HG03457 (cell line): ENCODE results near the gene SP7.
A peak's percentile ranks its signal among the peaks of the same experiment; 100 is the strongest.
"Not testable (repeated sequence)": the region's sequence is repeated elsewhere in the genome, so short reads cannot be mapped to it uniquely, and the experiment has no call there.

Source experiments
- ATAC-seq: cut with Tn5 transposase; IDR thresholded peaks from one replicate; pipeline ENCODE4 v1.9.1; 2021; ENCODE audit warnings: moderate number of reproducible peaks; ENCODE audit not compliant: unreplicated experiment

SP7 gene

GRCh38 chr12:53347905-53348304 is 11.8 kb upstream of the SP7 start:
- no peak for ATAC-seq

DNA sequence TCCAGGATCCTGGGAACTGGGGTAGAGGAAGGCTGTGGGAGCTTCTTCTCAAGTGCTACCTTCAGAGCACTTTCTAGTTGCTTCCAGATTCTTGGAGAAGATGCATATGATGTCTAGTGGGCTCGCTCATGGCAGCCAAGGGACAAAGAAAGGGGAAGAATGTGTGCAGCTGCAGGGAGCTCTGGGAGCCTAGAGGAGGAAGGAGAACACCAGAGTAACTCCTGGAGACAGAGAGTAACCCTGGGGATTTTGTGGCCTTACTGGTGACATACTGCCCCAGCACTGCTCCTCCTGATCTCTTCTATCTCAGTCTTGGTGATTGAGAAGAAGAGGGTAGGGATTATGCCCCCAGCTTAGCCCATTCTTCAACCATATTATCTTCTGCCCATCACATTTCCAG is 10.3 kb upstream of the SP7 start:
- ATAC-seq = no peak

GRCh38 chr12:53345486-53346188 is 9.5 kb upstream of the SP7 start:
- no peak for ATAC-seq

DNA sequence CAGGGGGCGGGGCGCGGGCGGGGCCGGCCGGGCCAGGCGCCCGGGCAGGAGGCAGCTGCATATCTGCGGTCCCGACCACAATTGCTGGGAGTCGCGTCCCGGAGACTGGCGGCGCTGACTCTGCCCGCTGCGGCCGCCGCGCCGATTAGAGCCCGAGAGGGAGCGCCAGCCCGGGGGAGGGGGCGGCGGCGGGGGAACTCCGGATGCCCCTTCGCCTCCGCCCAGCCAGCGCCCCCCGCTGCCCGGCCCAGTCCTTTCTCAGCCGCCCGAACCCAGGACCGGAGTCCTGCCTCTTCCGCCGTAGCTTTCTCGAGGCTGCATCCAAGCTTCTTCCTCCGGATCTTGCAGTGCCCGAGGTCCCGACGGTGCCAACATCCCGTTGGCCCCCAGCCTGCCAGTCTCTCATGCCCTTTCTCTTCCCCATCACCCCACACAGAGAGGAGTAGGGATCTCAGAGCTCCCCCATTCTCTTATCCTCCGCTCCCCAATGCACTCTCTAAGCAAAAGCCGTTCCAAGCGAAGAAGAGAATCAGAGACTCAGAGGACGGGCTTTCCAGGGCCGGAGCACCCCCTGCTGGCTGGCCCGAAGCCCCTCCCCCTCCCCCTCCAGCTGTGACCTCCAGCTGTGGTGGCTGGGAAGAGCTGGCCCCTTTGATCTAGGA is 8.8 kb upstream of the SP7 start:
- peak; percentile 66 for ATAC-seq

DNA sequence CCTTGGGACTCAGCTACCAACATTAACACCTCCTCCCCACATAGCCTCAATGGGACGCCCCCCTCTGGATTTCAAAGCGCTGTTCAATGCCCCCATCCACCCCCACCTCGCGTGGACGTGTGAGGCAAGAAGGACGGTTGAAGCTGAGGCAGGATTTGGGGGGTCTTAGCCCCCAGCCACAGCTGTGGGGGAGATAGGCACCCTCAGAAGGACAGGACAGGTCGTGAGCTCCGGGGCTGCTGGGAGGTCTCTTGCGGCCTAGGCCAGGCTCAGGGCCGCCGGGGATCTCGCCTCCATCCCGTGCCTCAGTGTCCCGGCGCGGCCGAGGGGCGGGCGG is 8.3 kb upstream of the SP7 start:
- ATAC-seq = no peak

DNA sequence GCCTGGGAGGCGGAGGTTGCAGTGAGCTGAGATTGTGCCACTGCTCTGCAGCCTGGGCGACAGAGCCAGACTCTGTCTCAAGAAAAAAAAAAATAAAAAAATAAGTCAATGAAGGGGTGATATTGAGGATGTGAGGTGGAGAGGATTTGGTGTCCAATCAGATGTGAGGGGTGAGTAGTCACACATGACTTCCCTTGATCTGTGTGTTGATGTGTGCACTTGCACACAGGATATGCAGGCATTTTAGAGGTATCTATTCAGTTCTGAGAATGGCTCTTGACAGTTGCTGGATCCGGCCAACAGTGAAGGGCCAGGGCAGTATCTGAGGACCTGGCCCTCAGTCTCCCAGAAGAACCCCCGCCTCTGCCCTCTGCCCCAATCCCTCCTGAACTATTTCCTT is 7.8 kb upstream of the SP7 start:
- no peak for ATAC-seq

GRCh38 chr12:53343449-53343848 is 7.3 kb upstream of the SP7 start:
- ATAC-seq = no peak

GRCh38 chr12:53340398-53340797 is 4.2 kb upstream of the SP7 start:
- ATAC-seq = no peak

- ATAC-seq = no peak
Observed at GRCh38 chr12:53338916-53339315, 2.8 kb upstream of the SP7 start.

GRCh38 chr12:53338017-53338416 is 1.9 kb upstream of the SP7 start:
- no peak for ATAC-seq

- ATAC-seq = no peak
Observed at GRCh38 chr12:53334822-53335221, 1.3 kb downstream of the SP7 start.

DNA sequence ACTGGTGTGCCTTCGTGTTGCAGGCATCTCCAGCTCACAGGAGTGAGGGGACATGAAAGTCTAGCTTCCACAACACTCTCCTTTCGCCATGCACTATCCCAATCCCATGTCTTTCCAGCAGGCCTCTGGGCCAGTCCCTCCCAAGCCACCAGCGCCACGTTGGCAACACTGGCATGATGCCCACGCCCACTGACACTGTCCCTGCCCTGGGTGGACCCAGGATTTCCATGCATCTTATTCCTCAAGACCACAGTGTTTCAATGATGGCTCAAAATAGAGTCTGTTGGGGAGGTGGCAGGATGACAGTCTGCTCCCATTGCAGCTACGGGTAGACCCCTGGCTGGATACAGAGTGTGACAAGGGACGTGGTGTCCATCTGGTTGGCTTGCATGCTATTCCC is 2.3 kb downstream of the SP7 start:
- no peak for ATAC-seq

DNA sequence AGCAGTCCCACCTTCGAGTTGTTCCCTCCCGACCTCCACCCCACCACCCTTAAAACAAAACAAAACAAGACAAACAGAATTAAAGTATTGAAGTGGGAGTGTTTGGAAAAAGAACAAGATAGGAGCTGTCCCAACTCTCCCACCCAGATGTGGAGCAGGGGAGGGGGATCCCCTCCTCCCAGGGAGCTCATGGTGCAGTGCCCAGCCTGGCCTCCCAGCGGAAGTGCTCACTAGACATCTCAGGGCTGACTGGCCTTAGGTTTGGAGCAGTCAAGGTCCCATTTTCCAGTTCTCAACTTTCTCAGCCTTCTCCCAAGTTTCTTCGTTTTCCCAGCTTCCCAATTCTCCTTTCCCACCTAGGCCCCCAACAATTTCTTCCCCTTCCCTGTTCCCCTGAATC is 2.9 kb downstream of the SP7 start:
- no peak for ATAC-seq

- no peak for ATAC-seq
Observed at GRCh38 chr12:53332744-53333143, 3.4 kb downstream of the SP7 start.

DNA sequence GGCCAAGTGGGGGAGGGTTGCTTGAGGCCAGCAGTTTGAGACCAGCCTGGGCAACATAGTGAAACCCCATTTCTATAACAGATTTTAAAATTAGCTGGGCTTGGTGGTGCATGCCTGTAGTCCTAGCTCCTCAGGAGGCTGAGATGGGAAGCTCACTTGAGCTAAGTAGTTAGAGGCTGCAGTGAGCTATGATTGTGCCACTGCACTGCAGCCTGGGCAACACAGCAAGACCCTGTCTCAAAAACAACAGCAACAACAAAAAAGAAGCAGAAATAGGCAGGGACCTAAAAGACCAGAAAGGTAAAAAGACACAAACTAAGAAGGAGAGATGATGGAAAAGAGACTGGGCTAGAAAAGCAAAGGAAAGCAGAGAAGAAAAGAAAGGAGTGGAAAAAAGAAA is 3.8 kb downstream of the SP7 start:
- not testable (repeated sequence) for ATAC-seq

DNA sequence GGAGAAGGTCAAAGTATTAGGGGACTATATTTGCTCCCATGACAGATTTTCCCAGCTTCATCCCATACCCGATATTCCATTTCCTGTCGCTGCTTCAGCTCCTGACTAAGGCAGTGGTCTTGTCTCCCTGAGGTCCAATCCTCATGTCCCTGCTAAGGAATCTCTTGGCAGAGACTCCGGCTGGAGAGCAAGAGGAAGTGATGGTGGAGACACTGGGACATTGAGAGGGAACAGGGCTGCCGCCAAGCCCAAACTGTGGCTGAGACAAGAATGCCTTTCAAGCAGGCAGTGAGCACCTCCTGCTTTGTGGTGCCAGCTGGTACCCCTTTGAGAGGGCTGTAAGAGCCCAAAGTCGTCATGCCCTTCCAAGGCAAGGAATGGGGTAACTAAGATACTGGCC is 5.5 kb downstream of the SP7 start:
- ATAC-seq = no peak

- no peak for ATAC-seq
Observed at GRCh38 chr12:53328043-53328435, 8.1 kb downstream of the SP7 start.

DNA sequence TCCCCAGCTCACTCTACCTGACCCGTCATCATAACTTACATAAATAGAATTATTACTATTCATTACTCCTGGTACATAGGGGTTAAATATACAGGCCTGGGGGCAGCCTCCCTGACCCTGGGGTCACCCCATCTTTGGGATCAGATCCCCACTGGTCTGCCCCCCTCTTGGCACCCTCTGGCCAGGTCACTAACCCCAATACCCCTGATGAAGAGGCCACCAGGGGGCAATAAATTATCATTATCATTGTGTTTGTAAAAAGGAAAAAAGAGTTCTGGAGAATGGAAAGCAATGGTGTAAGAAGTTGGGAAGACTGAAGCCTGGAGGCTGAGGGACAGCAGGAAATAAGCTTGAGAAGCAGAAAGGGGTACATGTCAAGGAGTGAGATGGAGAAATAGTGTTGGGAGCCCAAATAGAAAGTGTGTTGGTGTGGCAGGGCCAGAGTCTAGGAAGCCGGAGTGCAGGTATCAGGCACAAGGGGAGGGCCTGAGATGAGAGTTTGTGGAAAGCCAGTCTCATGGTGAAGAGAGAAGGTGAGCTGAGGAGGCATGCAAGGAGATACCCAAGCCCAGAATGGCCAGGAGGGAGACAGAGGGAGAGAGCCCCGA is 8.6 kb downstream of the SP7 start:
- no peak for ATAC-seq

DNA sequence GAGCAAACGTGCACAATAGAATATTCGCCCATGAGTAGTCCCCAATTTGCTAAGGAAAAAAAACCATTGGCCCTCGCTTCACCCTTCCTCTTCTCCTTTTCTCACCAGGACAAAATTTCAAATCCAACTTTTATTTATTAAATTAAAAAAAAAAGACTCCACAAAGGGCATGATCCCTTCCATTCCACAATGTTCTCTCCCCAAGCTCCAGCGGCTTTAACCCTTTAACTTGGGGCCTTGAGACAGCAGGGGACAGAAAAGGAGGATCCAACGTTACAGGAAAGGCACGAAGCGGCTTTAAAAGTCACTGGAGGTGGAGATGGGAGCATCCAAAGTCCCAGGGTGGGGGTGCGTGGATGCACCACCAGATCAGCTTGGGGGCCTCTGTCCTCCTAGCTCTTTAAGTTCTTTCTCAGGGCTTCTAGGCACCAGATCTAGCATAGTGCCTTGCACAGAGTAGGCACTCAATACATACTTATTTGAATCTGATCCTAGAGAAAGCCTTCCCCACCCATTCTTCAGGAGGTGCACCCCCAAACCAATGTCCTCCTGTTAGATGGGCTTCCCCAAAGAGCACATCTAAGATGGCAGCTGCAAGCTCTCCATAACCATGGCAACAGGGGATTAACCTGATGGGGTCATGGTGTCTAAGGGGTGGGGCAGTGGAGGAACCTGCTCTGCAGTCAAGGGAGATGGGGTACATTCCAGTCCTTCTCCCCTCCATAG is 9.5 kb downstream of the SP7 start:
- ATAC-seq = no peak

DNA sequence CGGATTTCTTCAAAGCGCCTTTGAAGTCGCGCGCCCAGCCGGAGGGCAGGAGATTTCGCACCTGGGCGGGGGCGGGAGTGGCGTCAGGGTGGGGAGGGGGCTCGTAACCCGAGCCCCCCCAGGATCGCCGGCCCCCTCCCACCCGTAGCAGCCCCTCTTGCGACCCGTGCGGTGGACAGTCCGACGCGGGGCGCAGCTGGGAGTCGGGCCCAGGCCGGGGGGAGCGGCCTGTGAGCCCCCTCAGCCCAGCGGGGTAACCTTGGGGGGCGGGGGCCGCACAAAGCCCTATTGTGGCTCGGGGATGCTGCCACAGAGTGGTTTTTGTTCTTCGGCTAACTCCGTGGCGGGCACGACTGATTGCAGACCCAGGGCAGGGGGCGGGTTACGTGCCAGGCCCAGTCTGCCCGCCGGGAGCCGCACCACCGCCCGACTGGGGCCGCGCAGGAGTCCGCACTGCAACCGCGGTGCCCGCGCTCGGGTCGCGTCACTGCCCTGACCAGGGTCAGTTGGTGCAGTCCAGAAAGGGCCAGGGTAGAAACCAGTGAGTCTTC is 10.6 kb downstream of the SP7 start:
- ATAC-seq = no peak

DNA sequence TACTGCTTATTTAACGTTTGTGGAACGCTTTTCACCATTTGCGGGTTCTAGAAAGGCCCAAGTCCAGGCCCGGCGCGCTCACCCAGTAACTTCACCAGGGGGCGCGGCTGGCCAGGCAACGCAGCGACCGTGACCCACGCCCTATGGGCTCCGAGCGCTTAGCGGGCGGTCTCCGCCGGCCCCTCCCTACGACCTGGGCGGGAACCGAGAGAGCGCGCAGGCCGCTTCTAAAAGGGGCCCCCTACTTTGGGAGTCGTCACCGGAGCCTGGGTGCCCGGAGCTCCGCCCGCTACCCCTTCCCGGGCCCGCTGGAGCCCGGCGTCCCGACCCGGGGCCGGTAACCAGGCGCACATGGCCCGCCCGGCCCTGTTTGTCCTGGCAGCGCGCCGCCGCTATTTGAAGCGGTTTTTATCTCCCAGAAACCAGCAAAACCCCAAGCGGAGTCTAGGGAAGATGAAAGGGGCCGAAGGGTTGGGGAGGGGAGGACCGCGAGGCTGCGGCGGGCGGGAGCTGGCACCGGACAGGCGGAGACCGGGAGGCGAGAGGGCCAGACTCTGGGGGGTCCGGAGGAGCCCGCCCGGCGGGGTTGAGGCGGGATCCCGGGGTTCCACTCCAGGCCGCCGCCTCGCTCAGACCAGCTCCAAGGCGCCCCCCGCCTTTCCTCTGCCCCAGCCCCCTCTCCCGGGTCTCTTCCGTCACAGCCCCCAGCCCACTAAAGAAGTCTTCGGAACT is 11.2 kb downstream of the SP7 start:
- no peak for ATAC-seq
